ENCODE results near the gene HOXA7. TPM values are rescaled to one million over a fixed set of nuclear protein-coding genes. Genes with fewer than 3 reads are reported as not detected.

Gene HOXA7
- total RNA-seq, 1 experiment from 2014 or later, result 21.7 TPM

- DNase-seq (ENCODE audit: low read depth), result peak; percentile 87
These were observed 48.8 kb downstream of the HOXA7 start for GRCh38 chr7:27107391-27108381.

- DNase-seq (ENCODE audit: low read depth), result no peak
These were observed 49.6 kb downstream of the HOXA7 start for GRCh38 chr7:27106901-27107240.

DNA sequence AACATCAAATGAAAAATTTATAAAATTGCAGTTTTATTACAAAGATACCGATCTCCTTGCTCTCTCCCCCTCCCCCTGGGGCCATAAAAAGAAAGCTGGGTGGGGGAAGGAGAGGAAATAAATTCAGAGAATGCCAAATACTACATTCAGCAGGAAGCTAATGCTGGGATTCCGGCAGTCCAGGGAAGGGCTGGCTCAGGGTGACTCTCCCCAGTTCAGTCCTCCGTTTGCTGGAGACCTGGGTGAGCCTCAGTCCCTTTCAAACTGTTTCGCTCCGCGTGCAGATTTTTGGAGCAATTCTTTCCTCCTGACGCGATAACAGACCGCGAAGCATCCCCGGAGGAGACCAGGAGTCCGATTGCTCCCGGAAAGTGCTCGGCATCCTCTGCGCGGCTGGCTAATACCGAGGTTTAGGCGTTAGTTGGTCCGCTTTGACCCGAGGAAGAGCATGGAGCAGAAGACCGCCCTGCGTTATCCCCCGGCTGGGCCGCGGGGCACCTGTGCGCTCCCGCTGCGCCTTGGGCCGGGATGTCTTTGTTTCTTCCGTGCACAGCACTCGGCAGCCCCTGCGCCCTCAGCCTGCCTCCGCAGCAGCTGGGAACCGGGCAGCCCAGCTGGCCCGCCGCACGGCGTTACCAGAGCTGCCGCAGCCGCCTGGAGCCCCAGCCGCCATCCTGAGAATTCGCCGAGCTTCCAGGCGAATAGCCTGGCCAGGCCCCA lies 50.1 kb downstream of the HOXA7 start:
- DNase-seq (ENCODE audit: low read depth), result peak; percentile 76

- DNase-seq (ENCODE audit: low read depth), result no peak
These were observed 51.0 kb downstream of the HOXA7 start for GRCh38 chr7:27105301-27106031.

DNA sequence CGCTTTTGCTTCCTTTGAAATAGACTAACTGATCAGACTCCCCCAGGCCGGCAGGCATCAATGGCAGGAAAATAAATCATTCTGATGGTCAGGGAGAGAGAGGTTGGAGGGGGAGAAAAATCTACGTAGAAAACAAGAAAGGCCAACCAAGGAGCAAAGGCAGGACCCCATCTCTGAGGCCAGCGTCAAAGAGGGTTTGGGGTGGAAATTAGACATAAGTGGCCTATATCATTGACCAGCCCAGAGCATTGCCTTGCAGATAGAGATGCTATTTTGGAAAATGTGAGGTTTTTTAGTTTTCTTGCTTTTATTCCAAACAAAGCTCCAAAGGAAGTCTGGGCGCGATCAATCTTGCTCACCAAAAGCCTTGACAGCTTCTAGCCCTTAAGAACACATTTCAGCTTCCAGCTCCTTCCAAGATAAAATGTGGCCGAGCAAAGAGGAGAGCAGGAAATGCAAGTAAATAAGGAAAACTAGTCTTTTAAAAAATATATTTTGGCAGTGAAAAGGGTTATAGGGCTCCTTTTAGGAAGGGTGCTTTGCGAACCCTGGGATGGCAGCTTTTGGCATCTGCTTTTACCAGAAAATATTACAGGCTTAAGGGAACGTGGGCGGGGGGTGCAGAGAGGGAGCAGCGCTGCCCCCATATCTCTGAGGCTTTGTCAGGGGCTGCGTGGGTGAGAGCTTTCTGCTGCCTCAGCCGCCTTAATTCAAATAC lies 52.0 kb downstream of the HOXA7 start:
- DNase-seq (ENCODE audit: low read depth), result peak; percentile 36

Other genes starting within 250 kb of the HOXA7 start
- 5.5 and 6.4 TPM in 2 replicates for gene HOXA1, start 60.7 kb downstream of the HOXA7 start, total RNA-seq (2014; rRNA removed; shearing (Covaris generic))
- gene HOXA2, start 54.0 kb downstream of the HOXA7 start, total RNA-seq (2014; rRNA removed; shearing (Covaris generic)), result 11.4 and 12.1 TPM in 2 replicates
- gene HOXA4, start 25.9 kb downstream of the HOXA7 start, total RNA-seq (2014; rRNA removed; shearing (Covaris generic)), result 4.1 and 6.7 TPM in 2 replicates
- gene HOXA5, start 13.0 kb downstream of the HOXA7 start, total RNA-seq (2014; rRNA removed; shearing (Covaris generic)), result 22.6 and 41.1 TPM in 2 replicates
- gene HOXA6, start 8.9 kb downstream of the HOXA7 start, total RNA-seq (2014; rRNA removed; shearing (Covaris generic)), result 0.92 and 4.2 TPM in 2 replicates
- gene HOXA3, start 4.1 kb downstream of the HOXA7 start, total RNA-seq (2014; rRNA removed; shearing (Covaris generic)), result 12.4 and 16.8 TPM in 2 replicates
- gene HOXA9, start 8.9 kb upstream of the HOXA7 start, total RNA-seq (2014; rRNA removed; shearing (Covaris generic)), result 1.8 TPM in 1 of 2 replicates, not detected in the other
- 12.3 and 31.2 TPM in 2 replicates for gene HOXA10, start 17.6 kb upstream of the HOXA7 start, total RNA-seq (2014; rRNA removed; shearing (Covaris generic))
- gene HOXA11, start 28.6 kb upstream of the HOXA7 start, total RNA-seq (2014; rRNA removed; shearing (Covaris generic)), result 7.7 and 8.2 TPM in 2 replicates
- 0.86 and 1.3 TPM in 2 replicates for gene HOXA13, start 43.4 kb upstream of the HOXA7 start, total RNA-seq (2014; rRNA removed; shearing (Covaris generic))
- not detected in 2 replicates for gene EVX1, start 86.1 kb upstream of the HOXA7 start, total RNA-seq (2014; rRNA removed; shearing (Covaris generic))

All from Daoy (cell line).